ENCODE measurements around the gene ZC3H18. TPM values are rescaled to one million over a fixed set of nuclear protein-coding genes. Genes with fewer than 3 reads are reported as not detected.

Gene ZC3H18
- total RNA-seq, 1 donor from 2014 or later: 14.6 TPM

GRCh38 chr16:88622125-88622524 is 51.9 kb downstream of the ZC3H18 start:
- Histone ChIP-seq H3K36me3 (ENCODE audit: control insufficient read depth in 3 of 3, insufficient read depth in 3 of 3, low read length in 3 of 3) (peaks cover 37 to 52% (median 41%) of the 10 kb centered on the region in 3 donors), H3K9me3 (ENCODE audit: control insufficient read depth in 3 of 3, low read length in 3 of 3) (no peaks in the 10 kb centered on the region), H3K9ac (ENCODE audit: low read depth in 1 of 3, low read length in 3 of 3) (no peak overlapping the region), H3K27me3 (ENCODE audit: control insufficient read depth in 3 of 3, insufficient read depth in 3 of 3, low read length in 3 of 3) (no peaks in the 10 kb centered on the region), H3K4me3 (ENCODE audit: low read length in 3 of 3) (no peak overlapping the region), H3K27ac (ENCODE audit: low read depth, low read length) (no peak overlapping the region), H3K4me1 (ENCODE audit: control insufficient read depth in 3 of 3, insufficient read depth in 3 of 3, low read length in 3 of 3) (no peaks in the 10 kb centered on the region)

- no peak overlapping the region for H3K9ac ChIP-seq (ENCODE audit: low read depth in 1 of 3, low read length in 3 of 3)
- no peak overlapping the region for H3K27ac ChIP-seq (ENCODE audit: low read depth, low read length)
- no peak overlapping the region for H3K4me3 ChIP-seq (ENCODE audit: low read length in 3 of 3)
- H3K9me3 ChIP-seq (ENCODE audit: control insufficient read depth in 3 of 3, low read length in 3 of 3): no peaks in the 10 kb centered on the region
- peaks cover 42 to 56% (median 46%) of the 10 kb centered on the region in 3 donors for H3K36me3 ChIP-seq (ENCODE audit: control insufficient read depth in 3 of 3, insufficient read depth in 3 of 3, low read length in 3 of 3)
- no peaks in the 10 kb centered on the region for H3K4me1 ChIP-seq (ENCODE audit: control insufficient read depth in 3 of 3, insufficient read depth in 3 of 3, low read length in 3 of 3)
- no peaks in the 10 kb centered on the region for H3K27me3 ChIP-seq (ENCODE audit: control insufficient read depth in 3 of 3, insufficient read depth in 3 of 3, low read length in 3 of 3)
Measured at GRCh38 chr16:88622866-88623265, 52.7 kb downstream of the ZC3H18 start.

GRCh38 chr16:88623858-88624257 is 53.7 kb downstream of the ZC3H18 start:
- Histone ChIP-seq H3K4me3 (ENCODE audit: low read length in 3 of 3) (no peak overlapping the region), H3K27me3 (ENCODE audit: control insufficient read depth in 3 of 3, insufficient read depth in 3 of 3, low read length in 3 of 3) (no peaks in the 10 kb centered on the region), H3K36me3 (ENCODE audit: control insufficient read depth in 3 of 3, insufficient read depth in 3 of 3, low read length in 3 of 3) (peaks cover 45 to 65% (median 55%) of the 10 kb centered on the region in 3 donors), H3K9me3 (ENCODE audit: control insufficient read depth in 3 of 3, low read length in 3 of 3) (no peaks in the 10 kb centered on the region), H3K27ac (ENCODE audit: low read depth, low read length) (no peak overlapping the region), H3K9ac (ENCODE audit: low read depth in 1 of 3, low read length in 3 of 3) (no peak overlapping the region), H3K4me1 (ENCODE audit: control insufficient read depth in 3 of 3, insufficient read depth in 3 of 3, low read length in 3 of 3) (peaks cover 0 to 2% (median 0%) of the 10 kb centered on the region in 3 donors)

GRCh38 chr16:88624481-88624880 is 54.3 kb downstream of the ZC3H18 start:
- H3K36me3 ChIP-seq (ENCODE audit: control insufficient read depth in 3 of 3, insufficient read depth in 3 of 3, low read length in 3 of 3): peaks cover 48 to 65% (median 55%) of the 10 kb centered on the region in 3 donors
- H3K4me3 ChIP-seq (ENCODE audit: low read length in 3 of 3): no peak overlapping the region
- no peak overlapping the region for H3K9ac ChIP-seq (ENCODE audit: low read depth in 1 of 3, low read length in 3 of 3)
- peaks cover 0 to 2% (median 0%) of the 10 kb centered on the region in 3 donors for H3K4me1 ChIP-seq (ENCODE audit: control insufficient read depth in 3 of 3, insufficient read depth in 3 of 3, low read length in 3 of 3)
- no peaks in the 10 kb centered on the region for H3K9me3 ChIP-seq (ENCODE audit: control insufficient read depth in 3 of 3, low read length in 3 of 3)
- no peaks in the 10 kb centered on the region for H3K27me3 ChIP-seq (ENCODE audit: control insufficient read depth in 3 of 3, insufficient read depth in 3 of 3, low read length in 3 of 3)
- H3K27ac ChIP-seq (ENCODE audit: low read depth, low read length): no peak overlapping the region

GRCh38 chr16:88624977-88625576 is 54.9 kb downstream of the ZC3H18 start:
- Histone ChIP-seq H3K27ac (ENCODE audit: low read depth, low read length) (no peak overlapping the region), H3K4me1 (ENCODE audit: control insufficient read depth in 3 of 3, insufficient read depth in 3 of 3, low read length in 3 of 3) (peaks cover 0 to 2% (median 0%) of the 10 kb centered on the region in 3 donors), H3K9me3 (ENCODE audit: control insufficient read depth in 3 of 3, low read length in 3 of 3) (no peaks in the 10 kb centered on the region), H3K27me3 (ENCODE audit: control insufficient read depth in 3 of 3, insufficient read depth in 3 of 3, low read length in 3 of 3) (no peaks in the 10 kb centered on the region), H3K4me3 (ENCODE audit: low read length in 3 of 3) (no peak overlapping the region), H3K9ac (ENCODE audit: low read depth in 1 of 3, low read length in 3 of 3) (no peak overlapping the region), H3K36me3 (ENCODE audit: control insufficient read depth in 3 of 3, insufficient read depth in 3 of 3, low read length in 3 of 3) (peaks cover 51 to 64% (median 58%) of the 10 kb centered on the region in 3 donors)

- Histone ChIP-seq H3K9ac (ENCODE audit: low read depth in 1 of 3, low read length in 3 of 3) (no peak overlapping the region), H3K27me3 (ENCODE audit: control insufficient read depth in 3 of 3, insufficient read depth in 3 of 3, low read length in 3 of 3) (no peaks in the 10 kb centered on the region), H3K36me3 (ENCODE audit: control insufficient read depth in 3 of 3, insufficient read depth in 3 of 3, low read length in 3 of 3) (peaks cover 63 to 75% (median 65%) of the 10 kb centered on the region in 3 donors), H3K4me1 (ENCODE audit: control insufficient read depth in 3 of 3, insufficient read depth in 3 of 3, low read length in 3 of 3) (peaks cover 0 to 2% (median 0%) of the 10 kb centered on the region in 3 donors), H3K9me3 (ENCODE audit: control insufficient read depth in 3 of 3, low read length in 3 of 3) (no peaks in the 10 kb centered on the region), H3K27ac (ENCODE audit: low read depth, low read length) (no peak overlapping the region), H3K4me3 (ENCODE audit: low read length in 3 of 3) (no peak overlapping the region)
Measured at GRCh38 chr16:88626646-88627045, 56.4 kb downstream of the ZC3H18 start.

GRCh38 chr16:88627531-88628411 is 57.6 kb downstream of the ZC3H18 start:
- H3K36me3 ChIP-seq (ENCODE audit: control insufficient read depth in 3 of 3, insufficient read depth in 3 of 3, low read length in 3 of 3): peaks cover 63 to 66% (median 63%) of the 10 kb centered on the region in 3 donors
- H3K4me3 ChIP-seq (ENCODE audit: low read length in 3 of 3): no peak overlapping the region
- peaks cover 0 to 2% (median 0%) of the 10 kb centered on the region in 3 donors for H3K4me1 ChIP-seq (ENCODE audit: control insufficient read depth in 3 of 3, insufficient read depth in 3 of 3, low read length in 3 of 3)
- H3K9ac ChIP-seq (ENCODE audit: low read depth in 1 of 3, low read length in 3 of 3): peak overlapping the region in 1 of 3 donors; percentile 8
- H3K9me3 ChIP-seq (ENCODE audit: control insufficient read depth in 3 of 3, low read length in 3 of 3): no peaks in the 10 kb centered on the region
- H3K27me3 ChIP-seq (ENCODE audit: control insufficient read depth in 3 of 3, insufficient read depth in 3 of 3, low read length in 3 of 3): no peaks in the 10 kb centered on the region
- no peak overlapping the region for H3K27ac ChIP-seq (ENCODE audit: low read depth, low read length)

GRCh38 chr16:88628512-88628974 is 58.3 kb downstream of the ZC3H18 start:
- Histone ChIP-seq H3K9me3 (ENCODE audit: control insufficient read depth in 3 of 3, low read length in 3 of 3) (no peaks in the 10 kb centered on the region), H3K4me1 (ENCODE audit: control insufficient read depth in 3 of 3, insufficient read depth in 3 of 3, low read length in 3 of 3) (peaks cover 0 to 2% (median 0%) of the 10 kb centered on the region in 3 donors), H3K9ac (ENCODE audit: low read depth in 1 of 3, low read length in 3 of 3) (no peak overlapping the region), H3K4me3 (ENCODE audit: low read length in 3 of 3) (no peak overlapping the region), H3K27ac (ENCODE audit: low read depth, low read length) (no peak overlapping the region), H3K36me3 (ENCODE audit: control insufficient read depth in 3 of 3, insufficient read depth in 3 of 3, low read length in 3 of 3) (peaks cover 58 to 60% (median 59%) of the 10 kb centered on the region in 3 donors), H3K27me3 (ENCODE audit: control insufficient read depth in 3 of 3, insufficient read depth in 3 of 3, low read length in 3 of 3) (peaks cover 0 to under 1% (median 0%) of the 10 kb centered on the region in 3 donors)

GRCh38 chr16:88629835-88630234 is 59.6 kb downstream of the ZC3H18 start:
- Histone ChIP-seq H3K4me1 (ENCODE audit: control insufficient read depth in 3 of 3, insufficient read depth in 3 of 3, low read length in 3 of 3) (peaks cover 0 to 2% (median 0%) of the 10 kb centered on the region in 3 donors), H3K9ac (ENCODE audit: low read depth in 1 of 3, low read length in 3 of 3) (no peak overlapping the region), H3K36me3 (ENCODE audit: control insufficient read depth in 3 of 3, insufficient read depth in 3 of 3, low read length in 3 of 3) (peaks cover 45 to 51% (median 48%) of the 10 kb centered on the region in 3 donors), H3K27ac (ENCODE audit: low read depth, low read length) (no peak overlapping the region), H3K4me3 (ENCODE audit: low read length in 3 of 3) (no peak overlapping the region), H3K9me3 (ENCODE audit: control insufficient read depth in 3 of 3, low read length in 3 of 3) (no peaks in the 10 kb centered on the region), H3K27me3 (ENCODE audit: control insufficient read depth in 3 of 3, insufficient read depth in 3 of 3, low read length in 3 of 3) (peaks cover 0 to 3% (median 0%) of the 10 kb centered on the region in 3 donors)

- H3K4me3 ChIP-seq (ENCODE audit: low read length in 3 of 3): no peak overlapping the region
- peaks cover 0 to 2% (median 0%) of the 10 kb centered on the region in 3 donors for H3K4me1 ChIP-seq (ENCODE audit: control insufficient read depth in 3 of 3, insufficient read depth in 3 of 3, low read length in 3 of 3)
- peaks cover 39 to 45% (median 42%) of the 10 kb centered on the region in 3 donors for H3K36me3 ChIP-seq (ENCODE audit: control insufficient read depth in 3 of 3, insufficient read depth in 3 of 3, low read length in 3 of 3)
- no peaks in the 10 kb centered on the region for H3K9me3 ChIP-seq (ENCODE audit: control insufficient read depth in 3 of 3, low read length in 3 of 3)
- no peak overlapping the region for H3K27ac ChIP-seq (ENCODE audit: low read depth, low read length)
- H3K9ac ChIP-seq (ENCODE audit: low read depth in 1 of 3, low read length in 3 of 3): no peak overlapping the region
- H3K27me3 ChIP-seq (ENCODE audit: control insufficient read depth in 3 of 3, insufficient read depth in 3 of 3, low read length in 3 of 3): peaks cover 0 to 8% (median 0%) of the 10 kb centered on the region in 3 donors
Measured at GRCh38 chr16:88630433-88630832, 60.2 kb downstream of the ZC3H18 start.

Data from skeletal muscle tissue (tissue), 4 donors.